Loucy (cell line): Measurements from ENCODE around the gene SAXO1.

Experiments
- CTCF ChIP-seq: fragments of 200-600 bp; sonication (generic); conservative IDR thresholded peaks from 2 replicates; pipeline ENCODE4 v1.5.1; 2014; ENCODE audit warnings: mild to moderate bottlenecking, antibody characterized with exemption, low read length
- EZH2phosphoT487 ChIP-seq: fragments of 200-600 bp; IDR thresholded peaks from 2 replicates; pipeline ENCODE4 v1.6.1; 2018; ENCODE audit warnings: antibody characterized with exemption, mild to moderate bottlenecking, moderate library complexity, borderline replicate concordance

GRCh38 chr9:19028835-19029451 is 4.1 kb downstream of the SAXO1 start:
- TF ChIP-seq CTCF (peak; percentile 78), EZH2phosphoT487 (no peak)
